Activated CD4-positive, alpha-beta T cell treated with anti-CD3 and anti-CD28 coated beads, Interleukin-10, Interleukin-2, amounts not matched to agents 100 ng/mL and 50 ng/mL, durations not matched to agents 16 hours and 8 hours (primary cell): ENCODE data around the gene CRB2.
A peak's percentile ranks its signal among the peaks of the same experiment; 100 is the strongest.
"Not testable (repeated sequence)": the region's sequence is repeated elsewhere in the genome, so short reads cannot be mapped to it uniquely, and the experiment has no call there.

Experiments
- DNase-seq: peaks from one replicate; pipeline ENCODE4 v3.0.0-alpha.2; 2020

Gene CRB2

DNA sequence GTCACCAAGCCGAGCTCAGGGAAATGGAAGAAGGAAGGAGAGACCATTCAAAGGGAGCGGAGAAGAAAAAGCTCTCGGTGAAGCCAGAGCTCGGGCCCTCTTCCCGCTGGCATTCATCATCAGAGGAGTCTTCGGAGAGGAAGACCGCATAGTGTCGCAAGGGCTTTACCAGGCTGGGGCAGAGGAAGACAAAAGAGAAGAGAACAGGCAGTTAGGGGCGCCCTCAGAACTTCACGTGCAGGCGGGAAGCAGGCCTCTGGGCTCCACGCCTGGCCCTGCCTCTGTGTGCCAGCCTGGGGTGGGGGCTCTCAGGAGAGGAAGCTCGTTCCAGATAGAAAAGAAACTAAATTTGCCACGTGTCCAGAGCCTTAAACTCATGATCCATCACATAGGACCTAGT lies 31.7 kb downstream of the CRB2 start:
- DNase-seq, result no peak

DNA sequence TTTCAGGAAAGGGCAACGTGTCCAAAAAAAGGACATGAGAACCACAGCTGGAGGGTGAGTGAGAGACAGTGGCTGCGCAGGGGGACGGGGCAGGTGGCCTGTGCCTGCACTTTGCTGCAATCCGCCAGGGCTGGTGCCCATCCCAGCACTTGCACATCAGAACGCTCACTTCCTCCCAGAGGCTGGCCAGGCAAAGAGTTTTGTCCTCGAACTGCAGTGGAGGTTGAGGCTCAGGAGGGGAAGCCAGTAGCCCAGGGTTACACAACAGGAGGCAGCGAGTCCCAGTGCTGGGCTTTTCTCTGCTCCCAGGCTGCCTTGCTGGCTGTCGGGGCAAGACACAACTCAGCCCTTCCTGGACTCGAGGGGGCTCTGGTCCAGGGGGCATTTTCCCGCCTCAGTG lies 33.1 kb downstream of the CRB2 start:
- no peak for DNase-seq

DNA sequence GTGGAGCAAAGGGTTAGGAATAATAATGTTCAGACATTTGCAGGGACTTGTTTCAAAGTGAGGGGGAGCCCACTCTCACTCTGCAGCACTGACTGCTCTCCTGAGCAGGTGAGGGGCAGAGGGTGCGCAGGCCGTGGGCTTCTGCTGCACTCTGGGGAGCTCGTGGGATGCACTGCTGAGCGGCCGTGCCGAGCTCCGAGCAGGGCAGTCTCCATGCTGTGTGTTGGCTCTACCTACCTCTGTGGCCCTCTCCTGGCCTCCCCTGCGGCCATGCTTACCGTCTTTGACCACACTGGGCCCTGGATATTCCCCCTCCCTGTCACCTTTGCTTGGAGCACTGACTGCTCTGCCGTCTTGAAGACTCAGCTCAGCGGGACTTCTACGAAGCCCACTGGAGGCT lies 33.7 kb downstream of the CRB2 start:
- DNase-seq, result no peak

DNA sequence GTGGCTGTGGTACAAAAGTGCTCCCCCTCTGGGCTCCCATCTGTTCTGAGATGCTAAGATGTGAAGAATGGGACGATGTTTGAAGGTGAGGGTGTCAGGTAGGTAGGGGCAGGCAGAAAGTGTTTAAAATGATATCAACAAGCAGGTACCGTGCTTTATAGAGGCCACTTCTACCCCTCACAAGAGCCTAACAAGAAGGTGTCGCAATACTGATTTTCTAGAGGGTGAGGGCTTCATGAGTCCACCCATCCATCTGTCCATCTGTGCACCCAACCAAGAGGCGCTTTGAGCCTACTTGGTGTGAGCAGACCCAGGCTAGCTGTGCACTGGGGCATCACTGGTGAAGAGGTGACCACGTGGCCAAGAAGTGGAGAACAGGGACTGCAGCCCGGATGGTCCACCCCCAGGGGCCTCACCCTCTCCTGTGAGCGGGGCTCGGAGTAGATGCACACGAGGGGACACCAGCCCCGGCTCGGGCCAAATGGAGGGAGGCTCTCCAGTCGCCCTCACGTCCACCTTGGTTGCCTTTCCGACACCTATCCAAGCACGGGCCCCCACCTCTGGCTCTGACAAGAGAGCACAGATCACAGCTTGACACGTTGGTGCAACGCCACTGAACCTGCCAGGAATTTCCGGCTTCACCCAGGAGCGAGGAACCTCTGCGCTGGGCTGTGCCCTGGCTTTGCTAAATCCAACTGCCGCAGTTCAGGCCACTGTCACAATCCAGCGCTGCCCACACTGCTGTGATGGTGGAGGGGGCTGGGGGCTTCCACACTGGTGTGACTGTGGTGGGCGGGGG lies 34.5 kb downstream of the CRB2 start:
- DNase-seq, result no peak

DNA sequence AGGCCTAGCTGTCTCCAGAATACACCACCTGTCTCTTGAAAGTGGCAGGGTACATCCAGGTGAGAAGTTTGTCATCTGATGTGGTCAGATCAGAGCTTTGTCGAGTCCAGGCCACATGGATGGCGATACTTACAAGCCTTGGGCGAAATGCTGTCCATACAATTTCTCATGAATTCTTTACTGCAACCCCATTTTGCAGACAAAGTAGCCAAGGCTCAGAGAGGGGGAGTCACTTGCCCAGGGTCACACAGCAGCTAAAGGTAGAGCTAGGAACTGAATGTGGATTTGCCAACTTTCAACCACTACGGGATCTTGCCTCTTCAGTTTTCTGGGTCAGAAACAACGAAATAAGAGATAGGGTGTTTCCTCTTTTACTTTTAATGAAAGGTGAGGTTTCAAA lies 35.2 kb downstream of the CRB2 start:
- no peak for DNase-seq

DNA sequence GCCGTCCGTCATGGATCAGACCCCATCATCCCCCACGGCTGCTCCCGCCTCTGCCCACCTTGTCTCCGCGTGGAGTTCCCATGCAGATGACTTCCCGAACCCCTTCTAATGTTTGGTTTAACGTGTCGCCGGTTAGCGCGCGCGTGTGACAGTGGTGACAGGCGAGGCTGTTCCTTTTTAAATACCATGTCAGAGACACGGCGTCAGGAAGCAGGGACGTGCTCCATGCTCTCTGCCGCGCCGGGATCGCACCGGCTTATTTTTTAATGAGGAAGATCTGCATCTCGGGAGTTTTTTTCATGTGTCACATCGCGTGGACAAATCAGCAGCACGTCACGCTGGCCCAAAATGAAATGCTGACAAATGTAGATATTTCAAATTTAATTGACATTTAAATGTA lies 35.9 kb downstream of the CRB2 start:
- no peak for DNase-seq

DNA sequence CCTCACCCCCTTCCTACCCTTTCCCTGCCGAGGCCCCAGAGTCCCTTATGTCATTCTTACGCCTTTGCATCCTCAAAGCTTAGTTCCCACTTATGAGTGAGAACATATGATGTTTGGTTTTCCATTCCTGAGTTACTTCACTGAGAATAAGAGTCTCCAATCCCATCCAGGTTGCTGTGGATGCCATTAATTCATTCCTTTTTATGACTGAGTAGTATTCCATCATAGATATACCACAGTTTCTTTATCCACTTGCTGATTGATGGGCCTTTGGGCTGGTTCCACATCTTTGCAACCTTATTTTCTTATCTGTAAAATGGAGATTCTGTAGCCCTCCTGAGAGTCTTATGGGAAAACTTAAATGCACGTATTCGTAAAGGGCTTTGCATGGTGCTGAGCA lies 36.8 kb downstream of the CRB2 start:
- no peak for DNase-seq

DNA sequence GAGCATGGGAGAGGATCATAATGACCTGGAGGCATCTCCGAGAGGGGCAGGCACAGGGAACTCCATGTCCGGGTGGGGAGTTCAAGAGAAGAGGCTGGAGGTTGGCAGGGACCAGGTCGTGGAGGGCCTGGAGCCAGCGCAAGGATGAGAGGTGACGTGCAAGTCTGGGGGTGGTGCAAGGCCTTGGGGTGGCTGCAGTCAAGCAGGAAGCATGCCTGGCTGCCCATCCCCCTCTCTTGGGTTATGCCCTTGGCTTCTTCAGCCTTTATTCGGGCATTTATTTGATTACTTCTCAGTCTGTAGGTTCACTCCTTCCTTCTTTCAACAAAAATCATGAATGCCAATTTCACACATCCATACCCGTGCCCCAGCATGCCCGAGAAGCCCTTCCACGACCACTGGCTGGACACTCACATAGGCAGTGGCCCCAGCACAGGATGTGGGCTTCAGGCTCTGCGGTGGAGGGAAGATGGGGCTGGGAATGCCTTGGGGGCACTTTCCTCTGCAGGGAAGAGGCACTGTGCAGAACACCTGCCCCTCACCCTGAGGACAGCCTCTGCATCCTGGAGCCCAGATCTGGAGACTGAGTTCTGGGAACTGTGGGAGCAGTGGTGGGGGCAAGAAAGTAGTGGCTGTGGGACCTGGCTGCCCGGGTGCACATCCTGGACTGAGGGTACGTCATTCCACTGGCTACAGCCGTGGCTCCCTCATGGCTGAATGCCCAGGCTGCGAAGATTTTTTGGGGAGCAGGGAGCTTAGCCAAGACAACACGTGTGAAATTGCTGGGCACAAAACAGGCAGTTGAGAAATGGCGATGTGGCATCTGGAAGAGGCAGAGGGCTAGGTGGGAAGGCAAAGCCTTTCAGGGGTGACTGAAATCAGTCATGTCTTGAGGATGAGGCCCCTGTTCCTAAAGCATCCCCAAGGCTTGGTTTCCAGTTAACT lies 38.6 kb downstream of the CRB2 start:
- DNase-seq, result no peak

DNA sequence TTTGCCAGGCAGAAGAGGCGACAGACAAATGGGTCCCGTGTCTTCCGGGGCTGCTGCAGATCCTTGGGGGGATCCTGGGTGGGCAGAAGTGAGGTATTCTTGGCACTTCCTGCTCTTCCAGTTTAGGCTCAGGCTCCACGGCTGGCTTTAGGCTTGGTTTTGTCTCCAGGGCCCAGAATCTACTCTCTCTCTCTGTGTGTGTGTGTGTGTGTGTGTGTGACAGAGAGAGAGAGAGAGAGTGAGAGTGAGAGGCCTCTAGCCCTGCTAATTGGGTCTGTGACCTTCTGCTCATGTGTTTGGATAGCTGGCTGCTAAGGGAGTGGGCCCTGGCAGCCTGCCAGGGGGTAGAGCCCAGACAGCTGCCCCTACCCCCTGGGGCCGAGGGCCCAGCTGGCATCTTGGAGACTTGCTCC lies 39.3 kb downstream of the CRB2 start:
- DNase-seq, result no peak

DNA sequence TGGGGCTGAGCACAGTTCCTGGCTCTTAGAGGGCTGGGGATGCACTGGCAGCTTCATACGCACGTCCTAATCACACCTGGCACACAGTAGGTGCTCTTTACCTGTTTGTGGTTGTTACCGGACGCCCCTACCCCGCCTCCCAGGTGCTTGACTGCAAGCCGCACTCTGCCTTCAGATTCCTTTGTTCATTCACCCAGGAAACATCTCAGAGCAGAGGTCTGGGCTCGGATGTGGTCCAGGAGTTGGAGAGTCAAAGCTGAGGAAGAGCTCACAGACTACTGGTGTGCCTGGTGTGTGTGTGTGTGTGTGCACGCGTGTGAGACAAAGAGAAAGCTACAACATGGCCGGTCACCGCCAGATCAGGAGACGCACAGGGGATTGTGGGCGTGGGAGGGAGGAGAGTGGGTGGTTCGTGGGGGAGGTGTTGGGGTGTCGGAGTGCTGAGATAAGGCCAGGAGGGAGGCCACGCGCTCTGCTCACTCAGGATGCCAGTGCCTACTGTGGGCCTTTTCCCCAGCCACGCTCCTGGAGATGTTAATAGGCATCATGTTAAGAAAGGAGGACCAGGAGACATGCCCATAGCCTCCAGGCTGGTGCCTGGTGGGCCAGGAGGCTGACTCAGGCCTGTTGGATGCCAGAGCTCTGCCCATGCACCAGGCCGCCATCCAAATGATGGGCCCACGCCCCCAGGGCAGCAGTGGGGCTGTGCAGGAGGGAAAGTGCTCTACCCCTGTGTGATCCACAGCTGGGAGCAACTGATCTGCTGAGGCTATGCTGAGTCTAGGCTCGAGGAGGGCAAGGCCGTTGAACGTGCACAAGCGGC lies 39.9 kb downstream of the CRB2 start:
- DNase-seq, result no peak

DNA sequence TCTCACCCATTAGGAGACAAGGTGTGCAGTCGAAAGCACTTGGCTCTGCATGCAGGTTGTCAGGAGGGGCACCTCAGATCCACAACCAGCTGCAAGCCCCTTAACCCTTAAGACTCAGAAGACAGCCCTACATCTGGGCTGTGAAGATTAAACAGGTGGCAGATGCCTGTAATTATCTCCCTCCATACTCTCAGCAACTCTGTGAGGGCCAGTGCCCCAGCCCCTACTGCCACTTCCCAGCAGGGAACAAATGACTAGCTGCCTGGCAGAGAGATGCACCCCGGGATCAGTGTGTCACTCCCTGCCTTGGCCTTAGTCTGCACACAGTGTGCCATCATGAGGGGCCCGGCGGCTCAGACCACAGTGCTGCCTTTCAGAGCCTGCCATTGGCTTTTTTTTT lies 42.0 kb downstream of the CRB2 start:
- no peak for DNase-seq

DNA sequence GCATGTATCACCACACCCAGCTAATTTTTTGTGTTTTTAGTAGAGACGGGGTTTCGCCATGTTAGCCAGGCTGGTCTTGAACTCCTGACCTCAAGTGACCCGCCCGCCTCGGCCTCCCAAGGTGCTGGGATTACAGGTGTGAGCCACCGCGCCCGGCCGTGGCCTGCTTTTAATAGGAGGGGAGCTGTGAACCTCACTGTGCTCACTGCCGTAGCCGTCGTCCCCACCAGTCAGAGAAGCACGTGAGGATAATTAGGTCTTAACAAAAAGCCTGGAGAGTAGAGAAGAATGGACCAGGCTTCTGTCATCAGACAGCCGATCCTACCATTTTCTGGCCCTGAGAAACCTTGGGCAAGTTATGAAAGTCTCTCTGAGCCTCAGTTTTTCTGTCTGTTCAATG lies 42.9 kb downstream of the CRB2 start:
- not testable (repeated sequence) for DNase-seq

DNA sequence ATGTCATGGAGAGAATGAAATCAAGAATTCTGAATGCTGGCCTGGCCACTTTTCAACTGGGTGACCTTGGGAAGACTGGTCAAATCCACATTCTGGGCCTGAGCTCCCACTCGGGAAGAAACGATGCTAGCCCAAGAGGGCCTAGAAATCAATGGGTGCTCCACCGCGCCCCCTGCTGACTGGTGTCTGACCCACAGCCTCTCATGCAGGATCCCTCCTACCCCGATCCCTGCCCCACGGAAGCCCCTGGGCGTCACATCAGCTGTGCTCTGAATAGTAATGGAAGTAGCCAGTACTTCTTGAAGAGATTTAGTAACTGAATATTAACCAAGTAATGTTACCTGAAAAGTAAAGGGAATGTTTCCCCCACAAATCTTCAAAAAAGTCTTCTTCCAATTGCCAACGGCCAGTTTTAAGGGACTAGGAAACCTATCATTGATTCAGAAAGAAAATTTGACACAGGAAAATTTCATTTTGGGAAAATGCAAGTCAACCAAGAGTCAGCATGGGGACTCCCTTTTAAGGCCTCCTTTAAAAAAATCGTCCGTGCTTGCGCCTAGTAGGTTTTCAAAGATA lies 43.9 kb downstream of the CRB2 start:
- peak; percentile 11 for DNase-seq

DNA sequence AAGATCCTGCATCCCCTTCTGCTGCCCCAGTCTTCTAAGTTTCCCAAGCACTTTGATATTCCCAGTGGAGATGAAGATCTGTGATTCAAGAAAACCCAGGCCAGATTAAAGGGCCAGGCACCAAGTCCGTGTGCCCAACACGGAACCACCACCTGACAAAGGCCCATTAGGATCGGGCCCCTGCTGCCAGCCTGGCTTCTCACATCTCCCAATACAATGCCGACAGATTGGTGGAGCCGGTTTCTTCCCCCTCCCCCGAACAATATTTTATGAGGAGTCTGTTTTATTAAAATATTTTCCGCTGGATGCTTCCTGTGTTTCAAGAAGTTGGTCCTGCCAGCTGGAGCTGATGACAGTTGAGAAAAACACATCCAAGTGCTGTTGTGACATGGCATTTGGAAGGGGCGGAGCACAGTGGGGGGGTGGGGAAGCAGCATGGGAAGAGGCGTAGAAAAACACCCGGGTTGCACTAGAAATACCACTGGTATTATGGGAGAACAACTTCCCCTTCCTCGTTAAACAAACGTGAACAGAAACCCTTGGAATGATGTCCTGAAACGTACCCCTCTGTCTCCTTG lies 45.0 kb downstream of the CRB2 start:
- DNase-seq, result no peak

DNA sequence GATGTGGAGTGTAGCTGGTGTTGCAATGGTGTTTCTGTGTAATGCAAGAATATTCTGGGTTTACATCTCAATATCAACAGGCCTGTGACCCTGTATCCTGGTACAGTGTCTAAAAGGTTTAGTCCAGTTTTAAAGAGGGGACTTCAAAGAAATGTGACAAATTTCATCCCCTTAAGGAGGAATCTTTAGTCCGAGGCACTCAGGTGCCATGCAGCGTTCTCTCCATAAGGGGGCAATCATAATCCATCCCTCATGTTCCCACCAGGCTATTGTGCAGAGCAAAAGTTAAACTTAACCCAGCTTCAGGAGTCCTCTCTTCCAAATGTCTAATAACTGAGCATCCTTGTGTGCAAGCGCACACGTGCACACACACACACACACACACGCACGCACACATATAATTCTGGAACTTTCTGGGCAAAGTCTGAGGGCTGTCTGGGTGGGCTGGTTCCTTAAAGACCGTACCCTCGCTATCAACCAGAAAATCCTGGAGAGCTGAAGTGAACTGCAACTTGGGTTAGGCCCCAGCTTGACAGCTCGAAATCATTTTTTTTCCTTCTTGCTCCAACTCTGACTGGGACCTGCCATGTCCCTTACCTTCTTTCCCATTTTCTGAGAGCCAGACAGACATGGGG lies 46.0 kb downstream of the CRB2 start:
- DNase-seq, result peak; percentile 32

DNA sequence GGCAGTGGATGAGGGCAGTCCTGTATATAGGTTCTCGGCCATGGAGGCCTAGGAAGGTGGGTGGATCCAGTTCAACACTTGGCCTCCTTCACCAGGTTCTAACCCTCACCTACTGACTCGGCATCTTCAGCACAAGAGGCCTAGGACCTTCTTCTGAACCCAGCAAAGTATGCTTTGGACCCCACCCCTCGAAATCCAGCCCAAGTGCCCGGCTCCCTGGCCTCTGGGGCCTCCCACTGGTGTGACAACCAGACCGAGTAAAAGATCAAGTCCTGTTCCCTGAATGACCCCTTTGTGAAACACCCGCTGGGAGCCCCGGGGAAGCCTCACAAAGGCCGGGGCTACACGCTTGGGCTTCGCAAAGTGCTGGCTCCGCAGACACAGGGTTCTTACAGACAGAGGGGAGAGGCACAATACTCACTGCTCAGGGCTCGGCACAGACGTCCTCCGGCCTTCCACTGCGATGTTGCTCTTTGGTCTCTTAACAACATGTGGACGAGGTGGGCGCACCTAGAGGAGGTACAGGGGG lies 47.0 kb downstream of the CRB2 start:
- no peak for DNase-seq

DNA sequence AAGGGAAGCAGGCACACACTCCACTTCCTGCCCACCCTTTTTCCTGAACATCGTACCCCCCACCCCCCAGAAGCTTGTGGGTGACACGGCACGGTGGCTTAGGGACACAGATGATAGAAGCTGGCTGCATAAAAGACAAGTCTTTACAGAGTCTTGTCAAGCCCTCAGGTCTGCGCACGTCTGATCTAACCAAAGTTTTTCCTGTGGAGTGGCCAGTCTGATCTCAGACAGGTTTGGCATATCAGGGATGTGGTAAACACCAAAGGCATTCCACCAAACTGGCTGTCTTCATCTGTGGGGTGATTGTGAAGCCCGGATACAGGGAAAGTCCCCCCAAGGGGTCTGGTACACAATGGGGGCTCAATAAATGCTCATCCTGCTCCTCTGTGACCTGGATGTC lies 50.0 kb downstream of the CRB2 start:
- DNase-seq, result no peak

DNA sequence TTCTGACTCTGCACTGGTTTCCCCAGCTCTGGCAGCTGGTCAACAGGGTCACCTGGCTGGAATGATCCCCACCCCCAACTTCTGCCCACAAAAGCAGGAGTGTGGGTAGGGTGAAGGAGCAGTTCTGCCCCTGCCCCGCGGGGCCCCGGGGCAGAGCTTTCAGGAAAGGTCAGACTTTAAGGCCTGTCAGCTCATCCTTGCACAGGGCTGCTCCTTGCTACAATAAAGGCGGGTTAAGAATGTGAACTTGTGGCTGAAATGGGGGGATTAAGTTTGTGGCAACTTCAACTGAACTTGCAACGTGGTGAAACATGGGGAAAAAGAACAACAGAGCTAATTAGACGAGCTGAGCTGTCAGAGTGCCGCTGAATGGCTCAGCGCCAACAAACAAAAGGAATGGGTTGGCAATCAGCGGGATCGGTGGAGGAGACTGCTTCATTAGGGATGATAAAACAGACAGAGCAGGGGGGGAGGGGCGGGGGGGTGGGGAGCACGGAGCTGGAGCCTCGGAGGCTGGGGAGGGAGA lies 50.8 kb downstream of the CRB2 start:
- no peak for DNase-seq

DNA sequence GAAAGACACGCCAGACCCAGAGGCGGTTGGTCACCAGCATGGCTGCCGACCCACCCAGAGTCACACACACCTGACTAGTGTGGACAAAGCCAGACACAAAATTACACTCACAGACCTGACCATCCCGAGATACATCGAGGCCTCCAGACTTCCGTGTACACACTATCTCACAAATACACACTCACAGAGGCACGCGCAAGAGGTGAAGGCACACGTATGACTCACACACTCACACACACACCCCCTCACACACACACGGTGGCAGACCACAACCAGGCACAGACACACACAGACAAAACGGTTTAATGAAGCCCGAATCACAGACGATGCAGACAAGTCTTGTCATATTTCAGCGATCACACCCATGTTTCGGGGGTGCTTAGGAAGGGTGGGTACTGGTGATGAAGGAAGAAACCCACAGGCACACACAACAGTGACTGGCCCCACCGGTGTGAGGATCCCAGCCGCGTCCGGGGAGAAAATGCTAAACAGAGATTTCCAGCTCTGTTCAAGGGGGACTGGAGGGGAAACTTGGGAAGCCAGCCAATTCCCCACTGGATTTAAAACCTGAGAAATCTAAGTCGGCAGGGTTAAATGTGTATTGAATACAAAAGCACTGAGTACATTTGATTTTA lies 51.3 kb downstream of the CRB2 start:
- DNase-seq, result no peak

DNA sequence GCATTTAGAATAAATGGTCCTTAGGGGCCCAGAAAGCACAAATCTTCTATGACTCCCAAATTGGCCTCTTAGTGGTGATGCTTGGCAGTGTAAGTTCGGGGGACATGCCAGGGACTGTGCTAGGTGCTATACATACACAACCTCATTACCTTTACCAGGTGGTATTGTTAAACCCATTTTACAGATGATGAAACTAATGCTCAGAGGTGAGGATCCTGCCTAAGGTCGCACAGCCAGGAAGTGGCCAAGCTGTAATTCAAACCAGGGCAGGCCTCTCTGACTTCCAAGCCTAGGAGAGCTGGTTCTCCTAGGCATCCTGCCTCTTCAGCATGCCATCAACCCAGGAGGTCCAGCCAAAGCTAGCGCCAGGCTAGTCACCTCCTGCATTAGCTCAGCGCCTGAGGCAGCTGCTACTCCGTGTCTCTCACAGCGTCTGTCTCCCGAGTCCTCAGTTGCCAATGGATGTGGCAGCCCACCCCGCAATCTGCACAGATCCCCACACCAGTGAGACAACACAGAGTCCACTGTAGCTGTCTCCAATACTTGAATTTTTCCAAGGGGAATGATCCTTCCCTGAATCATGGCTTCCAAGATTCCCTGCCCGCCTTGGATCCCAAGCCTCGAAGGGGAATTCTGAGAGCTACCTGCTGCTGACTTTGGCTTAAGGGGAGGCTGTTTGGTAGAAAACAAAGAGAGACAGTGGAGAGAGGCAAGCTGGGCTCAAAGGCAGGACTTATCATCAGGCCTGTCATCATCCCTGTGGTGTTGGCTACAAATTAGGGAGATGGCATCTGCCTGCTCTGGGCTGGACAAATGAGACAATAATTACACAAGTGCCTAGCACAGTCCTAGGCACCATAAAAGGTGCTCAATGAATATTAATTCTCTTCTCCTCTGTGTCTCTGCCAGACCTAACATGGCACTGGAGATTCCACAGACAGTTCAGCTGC lies 52.6 kb downstream of the CRB2 start:
- no peak for DNase-seq
